CD14-positive monocyte (primary cell): ENCODE data around the gene EYA4. TPM values are rescaled to one million over a fixed set of nuclear protein-coding genes. Genes with fewer than 3 reads are reported as not detected.
"Not testable (repeated sequence)": the region's sequence is repeated elsewhere in the genome, so short reads cannot be mapped to it uniquely, and the experiment has no call there.

ENCODE experiments used
- DNase-seq, 3 donors: peaks; one replicate each; pipeline ENCODE4 v3.0.0-alpha.2; 2011 to 2022
- H2AFZ ChIP-seq: 2 replicates; pipeline ENCODE4 v1.6.0; 2012; ENCODE audit warnings: mild to moderate bottlenecking, low read depth, low read length, inconsistent platforms; ENCODE audit not compliant: insufficient read depth, poor library complexity, severe bottlenecking
- H3K27ac ChIP-seq, 2 donors: 1 replicate in 1 of 2; 2 replicates in 1 of 2; pipeline ENCODE4 v1.5.1; 2012 to 2013; ENCODE audit warnings: low read length in 2 of 2, control low read depth in 1 of 2, inconsistent platforms in 1 of 2, low read depth in 1 of 2, mild to moderate bottlenecking in 1 of 2
- H3K27me3 ChIP-seq, 2 donors: one replicate each; pipeline versions ENCODE4 v1.6.0 to v1.6.1; 2011 to 2013; ENCODE audit warnings: low read length in 2 of 2; ENCODE audit not compliant: control insufficient read depth in 2 of 2, insufficient read depth in 2 of 2
- H3K36me3 ChIP-seq, 2 donors: replicated peaks in 1 of 2; 1 replicate in 1 of 2; 2 replicates in 1 of 2; pipeline versions ENCODE4 v1.5.1 to v1.6.1; 2012 to 2013; ENCODE audit warnings: low read length in 2 of 2, control low read depth in 1 of 2, inconsistent platforms in 1 of 2, mild to moderate bottlenecking in 1 of 2; ENCODE audit not compliant: insufficient read depth in 2 of 2, control insufficient read depth in 1 of 2
- H3K4me1 ChIP-seq, 2 donors: 1 replicate in 1 of 2; 2 replicates in 1 of 2; pipeline versions ENCODE4 v1.5.1 to v1.6.1; 2012 to 2013; ENCODE audit warnings: low read length in 2 of 2, control low read depth in 1 of 2, inconsistent platforms in 1 of 2, mild to moderate bottlenecking in 1 of 2, moderate library complexity in 1 of 2; ENCODE audit not compliant: insufficient read depth in 2 of 2, control insufficient read depth in 1 of 2
- H3K4me2 ChIP-seq: replicated peaks from 2 replicates; pipeline ENCODE3; 2012; ENCODE audit warnings: low read length, moderate library complexity, mild to moderate bottlenecking; ENCODE audit not compliant: poor library complexity, severe bottlenecking; ENCODE audit errors: extremely low read depth
- H3K4me3 ChIP-seq, 3 experiments: fragments of 200-600 bp in 1 of 3; sonication (generic) in 1 of 3; replicated peaks in 1 of 3; 1 replicate in 2 of 3; 2 replicates in 1 of 3; pipeline ENCODE4 v1.5.1; 2011 to 2013; ENCODE audit warnings: low read length in 3 of 3, mild to moderate bottlenecking in 3 of 3, control low read depth in 2 of 3, low read depth in 2 of 3, inconsistent platforms in 1 of 3, moderate library complexity in 1 of 3
- H3K79me2 ChIP-seq: 2 replicates; pipeline ENCODE4 v1.6.0; 2012; ENCODE audit warnings: mild to moderate bottlenecking, control low read depth, inconsistent platforms, low read length, moderate library complexity; ENCODE audit not compliant: insufficient read depth
- H3K9ac ChIP-seq: 2 replicates; pipeline ENCODE4 v1.6.0; 2017; ENCODE audit warnings: low read length, mild to moderate bottlenecking; ENCODE audit not compliant: insufficient read depth, poor library complexity, severe bottlenecking
- H3K9me3 ChIP-seq, 2 donors: replicated peaks in 1 of 2; 1 replicate in 1 of 2; 2 replicates in 1 of 2; pipeline versions ENCODE4 v1.5.1 to v1.6.1; 2012 to 2013; ENCODE audit warnings: low read length in 2 of 2, control low read depth in 1 of 2; ENCODE audit not compliant: control insufficient read depth in 1 of 2, insufficient read depth in 1 of 2
- H4K20me1 ChIP-seq: 2 replicates; pipeline ENCODE4 v1.6.0; 2012; ENCODE audit warnings: mild to moderate bottlenecking, low read length, control low read depth, moderate library complexity; ENCODE audit not compliant: insufficient read depth
- H3K27ac Mint-ChIP-seq, 7 donors: one replicate each; pipeline ENCODE4 v1.8.0; 2020; ENCODE audit warnings: mild to moderate bottlenecking in 7 of 7, mixed read lengths in 7 of 7, moderate library complexity in 6 of 7, inconsistent platforms in 2 of 7
- H3K27me3 Mint-ChIP-seq, 3 donors: one replicate each; pipeline ENCODE4 v1.8.0; 2021 to 2022; ENCODE audit warnings: low read depth in 3 of 3, mild to moderate bottlenecking in 3 of 3, mixed read lengths in 3 of 3, moderate library complexity in 3 of 3, inconsistent platforms in 1 of 3
- H3K36me3 Mint-ChIP-seq, 2 donors: one replicate each; pipeline ENCODE4 v1.8.0; 2020; ENCODE audit warnings: mixed read lengths in 2 of 2, inconsistent platforms in 1 of 2, mild to moderate bottlenecking in 1 of 2
- H3K4me1 Mint-ChIP-seq: one replicate; pipeline ENCODE4 v1.8.0; 2020; ENCODE audit warnings: mild to moderate bottlenecking, mixed read lengths
- H3K4me3 Mint-ChIP-seq, 2 donors: one replicate each; pipeline ENCODE4 v1.8.0; 2020; ENCODE audit warnings: mild to moderate bottlenecking in 2 of 2, mixed read lengths in 2 of 2, moderate library complexity in 1 of 2
- H3K9me3 Mint-ChIP-seq, 7 donors: one replicate each; pipeline ENCODE4 v1.8.0; 2020 to 2022; ENCODE audit warnings: mixed read lengths in 7 of 7, mild to moderate bottlenecking in 6 of 7, moderate library complexity in 6 of 7, inconsistent platforms in 2 of 7
- CTCF ChIP-seq: fragments of 200-600 bp; IDR thresholded peaks from one replicate; pipeline ENCODE4 v1.8.0; 2022; ENCODE audit warnings: antibody characterized with exemption, mild to moderate bottlenecking
- WGBS: methylation state at CpG from one replicate; pipeline ENCODE4 v1.1.5; 2013; ENCODE audit warnings: missing lambda C conversion rate; ENCODE audit not compliant: insufficient coverage; 5-methylcytosine and 5-hydroxymethylcytosine counted together
- intact Hi-C, 2 donors: fragments of 100-400 bp; cut with micrococcal nuclease; formaldehyde crosslinking; loops; one replicate each; pipeline versions ENCODE4 v1.15.0 to v1.15.1; 2023
- polyA plus RNA-seq, 3 donors: library from polyadenylated mRNA; depleted of rRNA in 1 of 3; unstranded in 2 of 3; stranded (reverse) in 1 of 3; fragments of 300-500 nt in 2 of 3; fragments of >200 nt in 1 of 3; fragmentation: Illumina TruSeq in 2 of 3; gene quantifications; 1 replicate in 2 of 3; 2 replicates in 1 of 3; pipeline ENCODE4 v1.2.3, GENCODE V29; 2012 to 2021

Gene EYA4
- polyA plus RNA-seq, 3 donors: not detected

- Histone ChIP-seq H2AFZ (no peak overlapping the region), H3K9me3 (no peaks in the 10 kb centered on the region), H4K20me1 (no peaks in the 10 kb centered on the region), H3K27me3 (no peaks in the 10 kb centered on the region), H3K4me2 (no peak overlapping the region), H3K79me2 (no peaks in the 10 kb centered on the region), H3K4me3 (no peak overlapping the region), H3K27ac (no peak overlapping the region), H3K36me3 (no peaks in the 10 kb centered on the region), H3K9ac (no peak overlapping the region), H3K4me1 (no peaks in the 10 kb centered on the region)
- H3K27me3 Mint-ChIP-seq: peaks cover 0 to 2% (median 1%) of the 10 kb centered on the region in 3 donors
- no peaks in the 10 kb centered on the region for H3K4me1 Mint-ChIP-seq
- no peak for TF ChIP-seq CTCF
- H3K27ac Mint-ChIP-seq: no peak overlapping the region
- no peaks in the 10 kb centered on the region for H3K36me3 Mint-ChIP-seq
- H3K4me3 Mint-ChIP-seq: no peak overlapping the region
- no peak for DNase-seq
- H3K9me3 Mint-ChIP-seq: peaks cover 0 to 5% (median under 1%) of the 10 kb centered on the region in 7 donors
- no CpG with 5 or more reads among the region's 4 CpGs for WGBS
- intact Hi-C loops: no loop called here
Observed at GRCh38 chr6:133553652-133554051, 312.5 kb downstream of the EYA4 start.

GRCh38 chr6:133554121-133554520 lies 313.0 kb downstream of the EYA4 start:
- H3K4me3 ChIP-seq, H3K27me3 ChIP-seq, H3K4me1 Mint-ChIP-seq, intact Hi-C loops, H3K36me3 ChIP-seq, H2AFZ ChIP-seq, H3K27ac Mint-ChIP-seq, H3K4me2 ChIP-seq, H3K27ac ChIP-seq, H3K9ac ChIP-seq, H3K9me3 Mint-ChIP-seq, H3K4me1 ChIP-seq, H3K79me2 ChIP-seq, DNase-seq, H3K4me3 Mint-ChIP-seq, H3K36me3 Mint-ChIP-seq, H3K27me3 Mint-ChIP-seq, H4K20me1 ChIP-seq, H3K9me3 ChIP-seq: not testable (repeated sequence)
- WGBS: no CpG with 5 or more reads among the region's 1 CpG
